ENCODE measurements around the gene MYO16.

DNA sequence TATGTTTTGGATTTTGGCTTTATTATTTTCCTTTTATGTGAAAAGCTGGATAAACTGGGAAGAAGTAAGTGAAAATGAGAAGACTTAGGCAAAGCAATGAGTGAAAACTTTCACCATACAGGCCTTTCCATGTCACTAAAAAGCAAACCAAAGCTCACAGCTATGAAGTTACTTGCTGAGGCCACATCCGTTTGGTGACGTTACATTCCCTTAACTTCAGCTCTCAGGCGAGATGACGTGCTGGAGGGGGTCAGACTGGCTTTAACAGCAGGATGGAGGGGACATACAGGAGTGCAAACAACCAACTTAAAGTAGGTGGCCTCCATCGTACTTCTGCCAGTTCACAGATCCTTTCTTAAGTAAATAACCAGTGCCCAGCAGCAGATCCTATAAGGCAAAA lies 522.3 kb downstream of the MYO16 start:
- TF ChIP-seq, protein P1, sequence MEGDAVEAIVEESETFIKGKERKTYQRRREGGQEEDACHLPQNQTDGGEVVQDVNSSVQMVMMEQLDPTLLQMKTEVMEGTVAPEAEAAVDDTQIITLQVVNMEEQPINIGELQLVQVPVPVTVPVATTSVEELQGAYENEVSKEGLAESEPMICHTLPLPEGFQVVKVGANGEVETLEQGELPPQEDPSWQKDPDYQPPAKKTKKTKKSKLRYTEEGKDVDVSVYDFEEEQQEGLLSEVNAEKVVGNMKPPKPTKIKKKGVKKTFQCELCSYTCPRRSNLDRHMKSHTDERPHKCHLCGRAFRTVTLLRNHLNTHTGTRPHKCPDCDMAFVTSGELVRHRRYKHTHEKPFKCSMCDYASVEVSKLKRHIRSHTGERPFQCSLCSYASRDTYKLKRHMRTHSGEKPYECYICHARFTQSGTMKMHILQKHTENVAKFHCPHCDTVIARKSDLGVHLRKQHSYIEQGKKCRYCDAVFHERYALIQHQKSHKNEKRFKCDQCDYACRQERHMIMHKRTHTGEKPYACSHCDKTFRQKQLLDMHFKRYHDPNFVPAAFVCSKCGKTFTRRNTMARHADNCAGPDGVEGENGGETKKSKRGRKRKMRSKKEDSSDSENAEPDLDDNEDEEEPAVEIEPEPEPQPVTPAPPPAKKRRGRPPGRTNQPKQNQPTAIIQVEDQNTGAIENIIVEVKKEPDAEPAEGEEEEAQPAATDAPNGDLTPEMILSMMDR (IDR thresholded peaks at IDR 0.05): no peak
- TF ChIP-seq POLR2A (IDR thresholded peaks at IDR 0.05) (no peak), POLR2AphosphoS5 (IDR thresholded peaks at IDR 0.05; ENCODE audit: insufficient read depth in 1 of 2, low read depth in 1 of 2) (no peak)
